Measurements from ENCODE around the gene TTLL11. TPM values are rescaled to one million over a fixed set of nuclear protein-coding genes. Genes with fewer than 3 reads are reported as not detected.

TTLL11 gene
- total RNA-seq, 1 donor from 2014 or later, result 0.75 TPM

- Mint-ChIP-seq H3K4me3 (no peak overlapping the region), H3K27ac (no peak overlapping the region), H3K9me3 (no peaks in the 10 kb centered on the region), H3K4me1 (peaks cover 28% of the 10 kb centered on the region), H3K27me3 (ENCODE audit: insufficient read depth, low read depth) (peaks cover 10% of the 10 kb centered on the region), H3K36me3 (no peaks in the 10 kb centered on the region)
- H3K9ac ChIP-seq, result no peak overlapping the region
- no peaks in the 10 kb centered on the region for H3K79me2 ChIP-seq (ENCODE audit: low read depth)
- TF ChIP-seq EZH2 (IDR thresholded peaks at IDR 0.05) (no peak), EZH2phosphoT487 (IDR thresholded peaks at IDR 0.05) (no peak)
- TF ChIP-seq, protein P1, sequence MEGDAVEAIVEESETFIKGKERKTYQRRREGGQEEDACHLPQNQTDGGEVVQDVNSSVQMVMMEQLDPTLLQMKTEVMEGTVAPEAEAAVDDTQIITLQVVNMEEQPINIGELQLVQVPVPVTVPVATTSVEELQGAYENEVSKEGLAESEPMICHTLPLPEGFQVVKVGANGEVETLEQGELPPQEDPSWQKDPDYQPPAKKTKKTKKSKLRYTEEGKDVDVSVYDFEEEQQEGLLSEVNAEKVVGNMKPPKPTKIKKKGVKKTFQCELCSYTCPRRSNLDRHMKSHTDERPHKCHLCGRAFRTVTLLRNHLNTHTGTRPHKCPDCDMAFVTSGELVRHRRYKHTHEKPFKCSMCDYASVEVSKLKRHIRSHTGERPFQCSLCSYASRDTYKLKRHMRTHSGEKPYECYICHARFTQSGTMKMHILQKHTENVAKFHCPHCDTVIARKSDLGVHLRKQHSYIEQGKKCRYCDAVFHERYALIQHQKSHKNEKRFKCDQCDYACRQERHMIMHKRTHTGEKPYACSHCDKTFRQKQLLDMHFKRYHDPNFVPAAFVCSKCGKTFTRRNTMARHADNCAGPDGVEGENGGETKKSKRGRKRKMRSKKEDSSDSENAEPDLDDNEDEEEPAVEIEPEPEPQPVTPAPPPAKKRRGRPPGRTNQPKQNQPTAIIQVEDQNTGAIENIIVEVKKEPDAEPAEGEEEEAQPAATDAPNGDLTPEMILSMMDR (IDR thresholded peaks at IDR 0.05), result no peak
- DNase-seq (ENCODE audit: low spot score), result no peak
- no peak overlapping the region for H3K4me2 ChIP-seq
- H3K27ac ChIP-seq, result no peak overlapping the region
- H3F3A ChIP-seq (ENCODE audit: low read depth), result peaks cover 4% of the 10 kb centered on the region
- H3K36me3 ChIP-seq, result no peaks in the 10 kb centered on the region
- H3K27me3 ChIP-seq, result no peaks in the 10 kb centered on the region
- no peak overlapping the region for H2AFZ ChIP-seq (replicated peaks)
- H3K9me3 ChIP-seq (ENCODE audit: low read depth), result no peaks in the 10 kb centered on the region
- no peak overlapping the region for H3K4me3 ChIP-seq
- H4K20me1 ChIP-seq (ENCODE audit: low read depth), result no peaks in the 10 kb centered on the region
- peaks cover 4% of the 10 kb centered on the region for H3K4me1 ChIP-seq
Measured at GRCh38 chr9:121930956-121931355, 162.2 kb downstream of the TTLL11 start.

GRCh38 chr9:121929893-121930875 lies 162.9 kb downstream of the TTLL11 start:
- no peak overlapping the region for H2AFZ ChIP-seq (replicated peaks)
- H4K20me1 ChIP-seq (ENCODE audit: low read depth), result no peaks in the 10 kb centered on the region
- H3K4me1 ChIP-seq, result peaks cover 10% of the 10 kb centered on the region
- no peak overlapping the region for H3K27ac Mint-ChIP-seq
- H3K9me3 Mint-ChIP-seq, result no peaks in the 10 kb centered on the region
- H3K4me3 ChIP-seq, result no peak overlapping the region
- no peaks in the 10 kb centered on the region for H3K9me3 ChIP-seq (ENCODE audit: low read depth)
- H3K27ac ChIP-seq, result no peak overlapping the region
- H3K4me3 Mint-ChIP-seq, result no peak overlapping the region
- H3F3A ChIP-seq (ENCODE audit: low read depth), result peaks cover 4% of the 10 kb centered on the region
- no peaks in the 10 kb centered on the region for H3K36me3 Mint-ChIP-seq
- no peak overlapping the region for H3K4me2 ChIP-seq
- peaks cover 32% of the 10 kb centered on the region for H3K4me1 Mint-ChIP-seq
- DNase-seq (ENCODE audit: low spot score), result peak; percentile 81
- H3K27me3 Mint-ChIP-seq (ENCODE audit: insufficient read depth, low read depth), result peaks cover 10% of the 10 kb centered on the region
- no peaks in the 10 kb centered on the region for H3K27me3 ChIP-seq
- H3K79me2 ChIP-seq (ENCODE audit: low read depth), result no peaks in the 10 kb centered on the region
- TF ChIP-seq, protein P1 (IDR thresholded peaks at IDR 0.05), result peak; percentile 73
- TF ChIP-seq EZH2phosphoT487 (IDR thresholded peaks at IDR 0.05), result no peak
- no peaks in the 10 kb centered on the region for H3K36me3 ChIP-seq
- H3K9ac ChIP-seq, result no peak overlapping the region

- Histone ChIP-seq H3K27me3 (no peaks in the 10 kb centered on the region), H3K9ac (no peak overlapping the region), H2AFZ (replicated peaks) (no peak overlapping the region), H3K9me3 (ENCODE audit: low read depth) (no peaks in the 10 kb centered on the region), H3K36me3 (no peaks in the 10 kb centered on the region), H3K79me2 (ENCODE audit: low read depth) (no peaks in the 10 kb centered on the region), H3K4me3 (no peak overlapping the region), H3F3A (ENCODE audit: low read depth) (peaks cover 4% of the 10 kb centered on the region), H4K20me1 (ENCODE audit: low read depth) (no peaks in the 10 kb centered on the region), H3K4me2 (no peak overlapping the region), H3K27ac (no peak overlapping the region), H3K4me1 (peaks cover 14% of the 10 kb centered on the region)
- Mint-ChIP-seq H3K9me3 (no peaks in the 10 kb centered on the region), H3K27me3 (ENCODE audit: insufficient read depth, low read depth) (peaks cover 12% of the 10 kb centered on the region), H3K4me1 (peaks cover 35% of the 10 kb centered on the region), H3K4me3 (no peak overlapping the region), H3K27ac (no peak overlapping the region), H3K36me3 (no peaks in the 10 kb centered on the region)
- no peak for DNase-seq (ENCODE audit: low spot score)
- TF ChIP-seq, protein P1 (IDR thresholded peaks at IDR 0.05), result no peak
- TF ChIP-seq EZH2 (IDR thresholded peaks at IDR 0.05) (no peak), EZH2phosphoT487 (IDR thresholded peaks at IDR 0.05) (no peak)
Measured at GRCh38 chr9:121927636-121928035, 165.5 kb downstream of the TTLL11 start.

Data from neural progenitor cell (in vitro differentiated cells).